ENCODE data around the gene MPZL2.

Gene MPZL2

DNA sequence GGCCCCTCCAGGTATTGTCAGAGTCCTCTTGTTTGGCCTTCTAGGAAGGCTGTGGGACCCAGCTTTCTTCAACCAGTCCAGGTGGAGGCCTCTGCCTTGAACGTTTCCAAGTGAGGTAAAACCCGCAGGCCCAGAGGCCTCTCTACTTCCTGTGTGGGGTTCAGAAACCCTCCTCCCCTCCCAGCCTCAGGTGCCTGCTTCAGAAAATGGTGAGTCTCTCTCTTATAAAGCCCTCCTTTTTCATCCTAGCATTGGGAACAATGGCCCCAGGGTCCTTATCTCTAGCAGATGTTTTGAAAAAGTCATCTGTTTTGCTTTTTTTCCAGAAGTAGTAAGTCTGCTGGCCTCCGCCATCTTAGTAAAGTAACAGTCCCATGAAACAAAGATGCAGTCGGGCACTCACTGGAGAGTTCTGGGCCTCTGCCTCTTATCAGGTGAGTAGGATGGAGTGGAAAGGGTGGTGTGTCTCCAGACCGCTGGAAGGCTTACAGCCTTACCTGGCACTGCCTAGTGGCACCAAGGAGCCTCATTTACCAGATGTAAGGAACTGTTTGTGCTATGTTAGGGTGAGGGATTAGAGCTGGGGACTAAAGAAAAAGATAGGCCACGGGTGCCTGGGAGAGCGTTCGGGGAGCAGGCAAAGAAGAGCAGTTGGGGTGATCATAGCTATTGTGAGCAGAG, 40.6 kb upstream of the MPZL2 start, which contains the start of gene CD3E:
TSS of gene CD3E (plus strand) at position 163 of the 681 bp plus-strand sequence. CDS start at position 386, 223 bp downstream.
- no peak within 1 kb of the TSS for H3K4me3 ChIP-seq (ENCODE audit: insufficient read depth, low read depth, low read length)
- no peaks in the 10 kb centered on the region for H3K27me3 ChIP-seq (ENCODE audit: control insufficient read depth, insufficient read depth, low read length, poor library complexity, severe bottlenecking)
- H3K36me3 ChIP-seq (ENCODE audit: control insufficient read depth, insufficient read depth, low read length): no peaks in the 10 kb centered on the region
- no peaks in the 10 kb centered on the region for H3K9me3 ChIP-seq (ENCODE audit: control insufficient read depth, low read length)
- H3K4me1 ChIP-seq (ENCODE audit: control insufficient read depth, insufficient read depth, low read length): no peaks in the 10 kb centered on the region
- H3K27ac ChIP-seq (ENCODE audit: insufficient read depth, low read depth, low read length, poor library complexity, severe bottlenecking): no peak within 1 kb of the TSS
- WGBS, 2 experiments: 89 to 92% methylated on average over 8 of the region's 8 CpGs

DNA sequence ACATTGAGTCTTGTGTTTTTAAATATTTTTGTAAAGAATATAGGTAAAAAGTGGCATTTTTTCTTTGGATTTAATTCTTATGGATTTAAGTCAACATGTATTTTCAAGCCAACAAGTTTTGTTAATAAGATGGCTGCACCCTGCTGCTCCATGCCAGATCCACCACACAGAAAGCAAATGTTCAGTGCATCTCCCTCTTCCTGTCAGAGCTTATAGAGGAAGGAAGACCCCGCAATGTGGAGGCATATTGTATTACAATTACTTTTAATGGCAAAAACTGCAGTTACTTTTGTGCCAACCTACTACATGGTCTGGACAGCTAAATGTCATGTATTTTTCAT, 40.1 kb upstream of the MPZL2 start:
- Histone ChIP-seq H3K9me3 (ENCODE audit: control insufficient read depth, low read length) (no peaks in the 10 kb centered on the region), H3K36me3 (ENCODE audit: control insufficient read depth, insufficient read depth, low read length) (no peaks in the 10 kb centered on the region), H3K27ac (ENCODE audit: insufficient read depth, low read depth, low read length, poor library complexity, severe bottlenecking) (no peak overlapping the region), H3K27me3 (ENCODE audit: control insufficient read depth, insufficient read depth, low read length, poor library complexity, severe bottlenecking) (no peaks in the 10 kb centered on the region), H3K4me1 (ENCODE audit: control insufficient read depth, insufficient read depth, low read length) (no peaks in the 10 kb centered on the region), H3K4me3 (ENCODE audit: insufficient read depth, low read depth, low read length) (no peak overlapping the region)
- WGBS, 2 experiments: 100% methylated on average over 1 of the region's 1 CpG

DNA sequence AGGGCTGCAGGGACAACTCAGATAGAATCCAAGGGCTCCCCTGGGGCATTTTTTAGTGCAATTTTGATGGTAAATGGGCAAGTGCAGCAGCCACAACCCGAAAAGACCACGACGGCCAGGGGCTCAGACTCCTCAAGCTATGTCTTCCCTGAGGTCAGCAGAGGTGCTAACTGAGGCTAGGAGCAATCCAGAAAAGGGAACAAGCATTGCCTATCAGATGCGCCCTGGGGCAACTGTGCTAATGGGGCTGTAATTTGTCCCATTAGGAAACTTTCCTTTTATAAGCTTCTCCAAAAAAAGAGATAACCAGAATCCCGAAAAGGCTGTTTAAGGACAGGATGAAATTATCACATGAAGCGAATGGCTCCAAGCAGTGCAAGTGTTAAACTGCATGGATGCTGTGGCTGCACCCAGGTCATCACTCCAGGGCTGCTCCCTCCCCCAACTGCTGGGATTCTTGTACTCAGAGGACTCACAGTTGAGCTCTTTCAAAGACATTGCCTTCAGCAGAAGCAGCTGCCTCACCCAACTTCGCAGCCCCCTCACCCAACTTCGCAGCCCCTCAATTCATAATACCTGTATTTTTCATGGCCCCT, 37.6 kb upstream of the MPZL2 start:
- no peaks in the 10 kb centered on the region for H3K9me3 ChIP-seq (ENCODE audit: control insufficient read depth, low read length)
- H3K27ac ChIP-seq (ENCODE audit: insufficient read depth, low read depth, low read length, poor library complexity, severe bottlenecking): no peak overlapping the region
- WGBS, 2 experiments: 72 to 76% methylated on average over 8 of the region's 8 CpGs
- H3K4me1 ChIP-seq (ENCODE audit: control insufficient read depth, insufficient read depth, low read length): no peaks in the 10 kb centered on the region
- H3K27me3 ChIP-seq (ENCODE audit: control insufficient read depth, insufficient read depth, low read length, poor library complexity, severe bottlenecking): no peaks in the 10 kb centered on the region
- no peak overlapping the region for H3K4me3 ChIP-seq (ENCODE audit: insufficient read depth, low read depth, low read length)
- no peaks in the 10 kb centered on the region for H3K36me3 ChIP-seq (ENCODE audit: control insufficient read depth, insufficient read depth, low read length)

DNA sequence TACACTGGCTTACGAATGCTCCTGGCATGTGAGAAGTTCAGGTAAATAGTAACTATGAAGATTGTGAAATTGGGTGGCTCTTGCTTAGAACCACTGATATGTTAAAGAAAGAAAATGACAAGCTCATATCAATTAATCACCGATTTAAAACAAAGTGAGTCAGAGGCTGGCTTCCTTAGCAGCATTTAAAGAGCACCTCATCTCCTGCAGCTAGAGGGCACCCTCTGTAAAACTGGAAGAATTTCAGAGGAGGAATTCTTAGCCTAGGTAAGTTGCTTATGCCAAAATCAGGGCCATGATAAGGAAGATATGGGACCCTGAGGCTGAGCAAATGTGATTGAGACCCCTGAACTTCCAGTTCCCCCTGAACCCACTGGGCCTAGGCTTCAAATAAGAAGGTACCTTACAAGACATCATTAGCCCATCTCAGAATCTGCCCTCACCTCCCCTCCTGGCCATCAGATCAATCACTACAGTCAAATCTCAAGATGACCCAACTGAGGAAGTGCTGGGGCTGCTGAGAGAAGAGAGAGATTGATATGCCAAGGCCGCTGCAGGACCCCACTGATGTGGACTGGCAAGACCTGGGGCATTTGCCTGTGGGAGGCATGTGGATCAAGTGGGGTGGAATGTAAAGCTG, 31.8 kb upstream of the MPZL2 start:
- H3K4me1 ChIP-seq (ENCODE audit: control insufficient read depth, insufficient read depth, low read length): no peaks in the 10 kb centered on the region
- H3K4me3 ChIP-seq (ENCODE audit: insufficient read depth, low read depth, low read length): no peak overlapping the region
- no peaks in the 10 kb centered on the region for H3K9me3 ChIP-seq (ENCODE audit: control insufficient read depth, low read length)
- no peaks in the 10 kb centered on the region for H3K27me3 ChIP-seq (ENCODE audit: control insufficient read depth, insufficient read depth, low read length, poor library complexity, severe bottlenecking)
- no peaks in the 10 kb centered on the region for H3K36me3 ChIP-seq (ENCODE audit: control insufficient read depth, insufficient read depth, low read length)
- no peak overlapping the region for H3K27ac ChIP-seq (ENCODE audit: insufficient read depth, low read depth, low read length, poor library complexity, severe bottlenecking)
- WGBS, 2 experiments: 78 to 79% methylated on average over 3 of the region's 3 CpGs

DNA sequence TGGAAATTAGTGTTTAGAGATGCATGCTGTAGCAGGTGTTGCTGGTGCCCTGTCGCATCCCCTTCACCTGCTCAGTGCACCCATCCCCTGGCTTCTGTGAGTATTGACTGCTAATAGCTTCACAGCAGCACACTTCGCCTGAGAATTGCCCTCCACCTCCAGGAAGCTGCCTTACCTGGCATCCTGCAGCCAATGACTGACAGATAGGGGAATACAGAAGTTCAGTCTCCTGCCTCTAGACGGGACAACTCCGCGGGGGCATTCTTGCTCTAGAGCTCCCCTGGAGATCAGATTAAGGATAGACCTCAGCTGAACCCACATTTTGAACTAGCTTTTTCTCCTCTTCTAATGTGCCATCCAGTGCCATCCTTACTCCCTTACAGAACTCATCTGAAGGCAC, 31.1 kb upstream of the MPZL2 start:
- H3K4me3 ChIP-seq (ENCODE audit: insufficient read depth, low read depth, low read length): no peak overlapping the region
- 62 to 71% methylated on average over 5 of the region's 5 CpGs for WGBS, 2 experiments

DNA sequence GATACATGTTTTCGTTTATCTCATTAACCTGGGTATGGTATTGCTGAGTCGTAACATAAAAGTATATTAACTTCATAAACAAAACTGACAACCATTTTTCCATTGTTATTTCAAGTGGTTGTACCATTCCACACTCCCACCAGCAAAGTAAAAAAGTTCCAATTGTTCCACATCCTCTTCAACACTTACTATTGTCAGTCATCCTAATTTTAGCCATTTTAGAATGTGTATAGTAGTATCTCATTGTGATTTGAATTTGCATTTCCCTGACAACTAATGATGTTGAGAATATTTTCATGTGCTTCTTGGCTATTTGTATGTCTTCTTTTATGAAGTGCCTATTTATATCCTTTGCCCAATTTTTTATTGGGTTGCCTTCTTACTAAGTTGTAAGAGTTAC, 30.0 kb upstream of the MPZL2 start:
- no peaks in the 10 kb centered on the region for H3K36me3 ChIP-seq (ENCODE audit: control insufficient read depth, insufficient read depth, low read length)

More for the DNA sequence above, 31.1 kb upstream of the MPZL2 start:
- Histone ChIP-seq H3K27ac (ENCODE audit: insufficient read depth, low read depth, low read length, poor library complexity, severe bottlenecking) (no peak overlapping the region), H3K36me3 (ENCODE audit: control insufficient read depth, insufficient read depth, low read length) (no peaks in the 10 kb centered on the region), H3K9me3 (ENCODE audit: control insufficient read depth, low read length) (no peaks in the 10 kb centered on the region), H3K4me1 (ENCODE audit: control insufficient read depth, insufficient read depth, low read length) (no peaks in the 10 kb centered on the region), H3K27me3 (ENCODE audit: control insufficient read depth, insufficient read depth, low read length, poor library complexity, severe bottlenecking) (no peaks in the 10 kb centered on the region)

DNA sequence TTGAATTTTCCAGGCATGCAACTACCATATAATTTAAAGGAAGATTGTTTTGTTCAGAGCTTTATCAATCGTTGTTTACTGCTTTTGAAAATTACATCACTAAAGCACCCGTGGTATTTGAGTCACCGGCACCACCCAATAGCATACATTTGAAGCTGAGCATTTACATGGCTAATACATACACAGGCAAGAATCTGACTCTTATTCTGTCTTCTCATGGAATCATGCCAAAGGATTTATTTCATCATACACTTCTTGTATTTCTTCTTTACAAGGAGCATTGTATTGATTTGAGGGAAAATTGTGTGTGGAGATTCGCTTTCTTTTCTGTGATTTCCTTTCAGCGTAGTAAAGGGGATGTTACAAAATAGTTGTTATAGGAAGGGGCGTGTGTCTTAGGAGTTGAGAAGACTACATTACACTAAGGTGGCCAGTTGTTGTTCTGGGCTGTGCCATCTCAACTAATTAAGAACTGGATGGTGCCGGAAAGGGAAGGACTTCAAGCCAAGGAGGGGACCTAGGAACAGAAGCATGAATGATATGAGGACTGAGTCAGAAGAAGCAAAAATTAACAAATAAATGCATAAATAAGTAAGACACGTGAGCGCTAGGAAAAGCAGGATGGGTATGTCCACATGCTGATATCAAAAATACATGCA, 27.5 kb upstream of the MPZL2 start:
- no peak overlapping the region for H3K27ac ChIP-seq (ENCODE audit: insufficient read depth, low read depth, low read length, poor library complexity, severe bottlenecking)
- H3K27me3 ChIP-seq (ENCODE audit: control insufficient read depth, insufficient read depth, low read length, poor library complexity, severe bottlenecking): no peaks in the 10 kb centered on the region
- no peak overlapping the region for H3K4me3 ChIP-seq (ENCODE audit: insufficient read depth, low read depth, low read length)
- H3K36me3 ChIP-seq (ENCODE audit: control insufficient read depth, insufficient read depth, low read length): no peaks in the 10 kb centered on the region
- H3K9me3 ChIP-seq (ENCODE audit: control insufficient read depth, low read length): no peaks in the 10 kb centered on the region
- WGBS, 2 experiments: 90 to 91% methylated on average over 9 of the region's 9 CpGs
- H3K4me1 ChIP-seq (ENCODE audit: control insufficient read depth, insufficient read depth, low read length): no peaks in the 10 kb centered on the region

More for the DNA sequence above, 30.0 kb upstream of the MPZL2 start:
- Histone ChIP-seq H3K4me1 (ENCODE audit: control insufficient read depth, insufficient read depth, low read length) (no peaks in the 10 kb centered on the region), H3K27me3 (ENCODE audit: control insufficient read depth, insufficient read depth, low read length, poor library complexity, severe bottlenecking) (no peaks in the 10 kb centered on the region), H3K9me3 (ENCODE audit: control insufficient read depth, low read length) (no peaks in the 10 kb centered on the region), H3K4me3 (ENCODE audit: insufficient read depth, low read depth, low read length) (no peak overlapping the region), H3K27ac (ENCODE audit: insufficient read depth, low read depth, low read length, poor library complexity, severe bottlenecking) (no peak overlapping the region)
- 93 to 100% methylated on average over 1 to 2 of the region's 2 CpGs for WGBS, 2 experiments

DNA sequence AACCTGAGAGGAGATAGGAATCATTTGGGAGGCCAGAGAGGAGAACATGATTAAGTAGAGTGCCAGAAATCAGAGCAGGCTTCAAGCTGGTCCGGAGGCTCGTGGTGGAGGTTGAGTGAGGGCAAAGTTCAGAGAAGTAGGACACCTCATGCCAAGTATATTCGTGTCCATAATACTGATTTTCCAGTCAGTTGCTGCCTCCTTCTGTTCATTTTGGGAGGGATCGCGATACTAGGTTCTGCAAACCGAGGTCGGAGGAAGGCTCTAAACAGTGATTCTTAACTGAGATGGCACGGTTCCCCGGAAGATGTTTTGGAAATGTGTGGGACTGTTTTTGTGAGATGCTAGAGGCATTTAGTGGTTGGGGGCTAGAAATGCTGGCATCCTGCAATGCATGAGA, 26.8 kb upstream of the MPZL2 start:
- no peaks in the 10 kb centered on the region for H3K9me3 ChIP-seq (ENCODE audit: control insufficient read depth, low read length)
- H3K4me3 ChIP-seq (ENCODE audit: insufficient read depth, low read depth, low read length): no peak overlapping the region
- no peaks in the 10 kb centered on the region for H3K27me3 ChIP-seq (ENCODE audit: control insufficient read depth, insufficient read depth, low read length, poor library complexity, severe bottlenecking)
- no peaks in the 10 kb centered on the region for H3K4me1 ChIP-seq (ENCODE audit: control insufficient read depth, insufficient read depth, low read length)
- 37 to 42% methylated on average over 9 of the region's 9 CpGs for WGBS, 2 experiments
- H3K27ac ChIP-seq (ENCODE audit: insufficient read depth, low read depth, low read length, poor library complexity, severe bottlenecking): no peak overlapping the region
- no peaks in the 10 kb centered on the region for H3K36me3 ChIP-seq (ENCODE audit: control insufficient read depth, insufficient read depth, low read length)

DNA sequence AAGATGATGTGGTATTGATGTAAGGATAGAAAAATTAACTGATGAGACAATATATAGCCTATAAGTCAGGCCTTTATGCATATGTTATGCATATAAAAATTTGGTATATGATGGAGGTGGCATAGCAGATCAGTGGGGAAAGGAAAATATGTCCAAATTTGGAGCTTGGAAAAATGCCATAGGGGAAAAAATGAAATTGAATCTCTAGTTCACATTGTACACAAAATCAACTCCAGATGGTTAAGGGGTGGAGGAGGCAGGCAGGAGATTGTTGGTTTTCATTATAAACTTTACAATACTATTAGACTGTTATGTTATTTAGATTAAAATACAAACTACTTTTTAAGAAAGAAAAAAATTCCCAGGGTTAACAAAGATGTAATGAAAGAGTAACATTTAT, 25.3 kb upstream of the MPZL2 start:
- Histone ChIP-seq H3K27ac (ENCODE audit: insufficient read depth, low read depth, low read length, poor library complexity, severe bottlenecking) (no peak overlapping the region), H3K4me3 (ENCODE audit: insufficient read depth, low read depth, low read length) (no peak overlapping the region), H3K4me1 (ENCODE audit: control insufficient read depth, insufficient read depth, low read length) (no peaks in the 10 kb centered on the region), H3K9me3 (ENCODE audit: control insufficient read depth, low read length) (no peaks in the 10 kb centered on the region), H3K27me3 (ENCODE audit: control insufficient read depth, insufficient read depth, low read length, poor library complexity, severe bottlenecking) (no peaks in the 10 kb centered on the region), H3K36me3 (ENCODE audit: control insufficient read depth, insufficient read depth, low read length) (no peaks in the 10 kb centered on the region)

DNA sequence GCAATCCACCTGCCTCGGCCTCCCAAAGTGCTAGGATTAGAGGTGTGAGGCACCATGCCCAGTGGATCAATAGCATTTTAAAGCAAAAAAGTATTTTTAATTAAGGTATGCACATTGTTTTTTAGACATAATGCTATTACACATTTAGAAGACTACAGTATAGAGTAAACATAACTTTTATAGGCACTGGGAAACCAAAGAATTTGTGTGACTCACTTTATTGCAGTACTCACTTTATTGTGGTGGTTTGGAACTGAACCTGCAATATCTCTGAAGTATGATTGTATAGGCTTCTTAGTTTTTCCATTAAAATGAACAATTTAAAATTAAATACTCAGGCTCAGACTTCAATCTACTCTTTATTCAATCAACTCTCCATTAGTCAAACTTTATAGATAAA, 22.9 kb upstream of the MPZL2 start:
- no peak overlapping the region for H3K27ac ChIP-seq (ENCODE audit: insufficient read depth, low read depth, low read length, poor library complexity, severe bottlenecking)
- no peaks in the 10 kb centered on the region for H3K9me3 ChIP-seq (ENCODE audit: control insufficient read depth, low read length)
- no peak overlapping the region for H3K4me3 ChIP-seq (ENCODE audit: insufficient read depth, low read depth, low read length)
- 90 to 100% methylated on average over 1 of the region's 1 CpG for WGBS, 2 experiments
- H3K36me3 ChIP-seq (ENCODE audit: control insufficient read depth, insufficient read depth, low read length): no peaks in the 10 kb centered on the region
- no peaks in the 10 kb centered on the region for H3K4me1 ChIP-seq (ENCODE audit: control insufficient read depth, insufficient read depth, low read length)
- H3K27me3 ChIP-seq (ENCODE audit: control insufficient read depth, insufficient read depth, low read length, poor library complexity, severe bottlenecking): no peaks in the 10 kb centered on the region
